ENCODE measurements around the gene GRPEL1. TPM values are rescaled to one million over a fixed set of nuclear protein-coding genes. Genes with fewer than 3 reads are reported as not detected.

Gene GRPEL1
- total and polyA plus RNA-seq, 10 of the 15 experiments (the other 5 are each of a cell fraction or from before 2014, with no cell fraction given): 30.8 to 119 (median 67.6) TPM

DNA sequence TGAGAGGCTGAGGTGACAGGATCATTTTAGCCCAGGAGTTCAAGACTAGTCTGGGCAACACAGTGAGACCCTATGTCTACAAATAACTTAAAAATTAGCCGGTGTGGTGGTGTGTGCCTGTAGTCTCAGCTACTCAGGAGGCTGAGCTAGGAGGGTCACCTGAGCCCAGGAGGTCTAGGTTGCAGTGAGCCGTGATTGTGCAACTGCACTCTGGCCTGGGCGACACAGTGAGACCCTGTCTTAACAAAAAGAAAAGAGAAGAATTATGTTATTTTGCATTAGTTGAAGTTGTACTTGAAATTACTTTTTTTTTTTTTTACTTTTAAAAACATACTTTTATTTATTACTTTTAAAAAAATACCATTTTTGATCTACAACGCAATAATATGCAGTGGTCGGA is 46.5 kb downstream of the GRPEL1 start:
- Histone ChIP-seq H3K36me3 (ENCODE audit: control insufficient read depth in 2 of 2, insufficient read depth in 2 of 2, low read length in 1 of 2) (peaks cover 12 to 21% of the 10 kb centered on the region in 2 experiments; a peak in 3 of 4 replicates), H2AFZ (ENCODE audit: control insufficient read depth, low read depth, low read length) (no peak overlapping the region), H3K9me3 (replicated peaks; ENCODE audit: control insufficient read depth, insufficient read depth, low read length) (no peaks in the 10 kb centered on the region), H3K27me3 (replicated peaks in 1 of 2; ENCODE audit: control insufficient read depth in 2 of 2, insufficient read depth in 2 of 2, low read length in 1 of 2) (no peaks in the 10 kb centered on the region), H3K79me2 (ENCODE audit: control insufficient read depth, insufficient read depth, low read length) (no peaks in the 10 kb centered on the region), H3K4me2 (ENCODE audit: control insufficient read depth, insufficient read depth) (no peak overlapping the region), H3K4me1 (ENCODE audit: control insufficient read depth, insufficient read depth, low read length) (no peaks in the 10 kb centered on the region), H3K4me3 (no peak overlapping the region), H4K20me1 (ENCODE audit: control insufficient read depth, insufficient read depth) (no peaks in the 10 kb centered on the region), H3K9ac (ENCODE audit: control insufficient read depth, insufficient read depth, low read length) (no peak overlapping the region), H3K27ac (ENCODE audit: control insufficient read depth, insufficient read depth) (no peak overlapping the region)
- ChIA-PET RAD21 (ENCODE audit: unreplicated experiment) (no interaction called here), SMC1A (ENCODE audit: uncharacterized antibody, unreplicated experiment) (no interaction called here), CTCF (no interaction called here), POLR2A (no interaction called here)
- no TSS peak for BruUV-seq (replicated peaks)
- intact Hi-C loops (cut with micrococcal nuclease; ENCODE audit: unreplicated experiment) (no loop called here), in situ Hi-C loops (cut with MboI) (no loop called here)
- DNase-seq (ENCODE audit: low read depth, low spot score) (no peak), FAIRE-seq (no peak), ATAC-seq (no peak)
- 67% methylated on average over 5 of the region's 5 CpGs for WGBS (ENCODE audit: insufficient coverage, insufficient replicate concordance, low lambda C conversion rate, missing lambda C conversion rate)
- TF ChIP-seq IKZF1 (conservative IDR thresholded peaks at IDR 0.05) (no peak), SP1 (IDR thresholded peaks at IDR 0.05; ENCODE audit: low read depth, low read length) (no peak), TBL1XR1 (IDR thresholded peaks at IDR 0.05; ENCODE audit: low read depth, low read length) (no peak), KDM1A (IDR thresholded peaks at IDR 0.05; ENCODE audit: borderline replicate concordance) (no peak), RCOR1 (conservative IDR thresholded peaks at IDR 0.05; ENCODE audit: low read depth, low read length) (no peak), ZNF622 (IDR thresholded peaks at IDR 0.05) (no peak)
- TF ChIP-seq, protein P1, sequence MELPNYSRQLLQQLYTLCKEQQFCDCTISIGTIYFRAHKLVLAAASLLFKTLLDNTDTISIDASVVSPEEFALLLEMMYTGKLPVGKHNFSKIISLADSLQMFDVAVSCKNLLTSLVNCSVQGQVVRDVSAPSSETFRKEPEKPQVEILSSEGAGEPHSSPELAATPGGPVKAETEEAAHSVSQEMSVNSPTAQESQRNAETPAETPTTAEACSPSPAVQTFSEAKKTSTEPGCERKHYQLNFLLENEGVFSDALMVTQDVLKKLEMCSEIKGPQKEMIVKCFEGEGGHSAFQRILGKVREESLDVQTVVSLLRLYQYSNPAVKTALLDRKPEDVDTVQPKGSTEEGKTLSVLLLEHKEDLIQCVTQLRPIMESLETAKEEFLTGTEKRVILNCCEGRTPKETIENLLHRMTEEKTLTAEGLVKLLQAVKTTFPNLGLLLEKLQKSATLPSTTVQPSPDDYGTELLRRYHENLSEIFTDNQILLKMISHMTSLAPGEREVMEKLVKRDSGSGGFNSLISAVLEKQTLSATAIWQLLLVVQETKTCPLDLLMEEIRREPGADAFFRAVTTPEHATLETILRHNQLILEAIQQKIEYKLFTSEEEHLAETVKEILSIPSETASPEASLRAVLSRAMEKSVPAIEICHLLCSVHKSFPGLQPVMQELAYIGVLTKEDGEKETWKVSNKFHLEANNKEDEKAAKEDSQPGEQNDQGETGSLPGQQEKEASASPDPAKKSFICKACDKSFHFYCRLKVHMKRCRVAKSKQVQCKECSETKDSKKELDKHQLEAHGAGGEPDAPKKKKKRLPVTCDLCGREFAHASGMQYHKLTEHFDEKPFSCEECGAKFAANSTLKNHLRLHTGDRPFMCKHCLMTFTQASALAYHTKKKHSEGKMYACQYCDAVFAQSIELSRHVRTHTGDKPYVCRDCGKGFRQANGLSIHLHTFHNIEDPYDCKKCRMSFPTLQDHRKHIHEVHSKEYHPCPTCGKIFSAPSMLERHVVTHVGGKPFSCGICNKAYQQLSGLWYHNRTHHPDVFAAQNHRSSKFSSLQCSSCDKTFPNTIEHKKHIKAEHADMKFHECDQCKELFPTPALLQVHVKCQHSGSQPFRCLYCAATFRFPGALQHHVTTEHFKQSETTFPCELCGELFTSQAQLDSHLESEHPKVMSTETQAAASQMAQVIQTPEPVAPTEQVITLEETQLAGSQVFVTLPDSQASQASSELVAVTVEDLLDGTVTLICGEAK (IDR thresholded peaks at IDR 0.05; ENCODE audit: borderline replicate concordance): no peak
- TF ChIP-seq, protein P2, sequence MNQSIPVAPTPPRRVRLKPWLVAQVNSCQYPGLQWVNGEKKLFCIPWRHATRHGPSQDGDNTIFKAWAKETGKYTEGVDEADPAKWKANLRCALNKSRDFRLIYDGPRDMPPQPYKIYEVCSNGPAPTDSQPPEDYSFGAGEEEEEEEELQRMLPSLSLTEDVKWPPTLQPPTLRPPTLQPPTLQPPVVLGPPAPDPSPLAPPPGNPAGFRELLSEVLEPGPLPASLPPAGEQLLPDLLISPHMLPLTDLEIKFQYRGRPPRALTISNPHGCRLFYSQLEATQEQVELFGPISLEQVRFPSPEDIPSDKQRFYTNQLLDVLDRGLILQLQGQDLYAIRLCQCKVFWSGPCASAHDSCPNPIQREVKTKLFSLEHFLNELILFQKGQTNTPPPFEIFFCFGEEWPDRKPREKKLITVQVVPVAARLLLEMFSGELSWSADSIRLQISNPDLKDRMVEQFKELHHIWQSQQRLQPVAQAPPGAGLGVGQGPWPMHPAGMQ (IDR thresholded peaks at IDR 0.05; ENCODE audit: borderline replicate concordance): no peak
- TF ChIP-seq, protein P3, sequence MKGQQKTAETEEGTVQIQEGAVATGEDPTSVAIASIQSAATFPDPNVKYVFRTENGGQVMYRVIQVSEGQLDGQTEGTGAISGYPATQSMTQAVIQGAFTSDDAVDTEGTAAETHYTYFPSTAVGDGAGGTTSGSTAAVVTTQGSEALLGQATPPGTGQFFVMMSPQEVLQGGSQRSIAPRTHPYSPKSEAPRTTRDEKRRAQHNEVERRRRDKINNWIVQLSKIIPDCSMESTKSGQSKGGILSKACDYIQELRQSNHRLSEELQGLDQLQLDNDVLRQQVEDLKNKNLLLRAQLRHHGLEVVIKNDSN (IDR thresholded peaks at IDR 0.05; ENCODE audit: borderline replicate concordance, extremely low read length, insufficient read depth, low read depth, low read length): no peak
- TF ChIP-seq, protein P4, sequence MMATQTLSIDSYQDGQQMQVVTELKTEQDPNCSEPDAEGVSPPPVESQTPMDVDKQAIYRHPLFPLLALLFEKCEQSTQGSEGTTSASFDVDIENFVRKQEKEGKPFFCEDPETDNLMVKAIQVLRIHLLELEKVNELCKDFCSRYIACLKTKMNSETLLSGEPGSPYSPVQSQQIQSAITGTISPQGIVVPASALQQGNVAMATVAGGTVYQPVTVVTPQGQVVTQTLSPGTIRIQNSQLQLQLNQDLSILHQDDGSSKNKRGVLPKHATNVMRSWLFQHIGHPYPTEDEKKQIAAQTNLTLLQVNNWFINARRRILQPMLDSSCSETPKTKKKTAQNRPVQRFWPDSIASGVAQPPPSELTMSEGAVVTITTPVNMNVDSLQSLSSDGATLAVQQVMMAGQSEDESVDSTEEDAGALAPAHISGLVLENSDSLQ (IDR thresholded peaks at IDR 0.05): no peak
